ENCODE results near the gene ZFP28. TPM values are rescaled to one million over a fixed set of nuclear protein-coding genes. Genes with fewer than 3 reads are reported as not detected.

ZFP28 gene
- total RNA-seq, 1 experiment from 2014 or later, result 2.7 TPM

DNA sequence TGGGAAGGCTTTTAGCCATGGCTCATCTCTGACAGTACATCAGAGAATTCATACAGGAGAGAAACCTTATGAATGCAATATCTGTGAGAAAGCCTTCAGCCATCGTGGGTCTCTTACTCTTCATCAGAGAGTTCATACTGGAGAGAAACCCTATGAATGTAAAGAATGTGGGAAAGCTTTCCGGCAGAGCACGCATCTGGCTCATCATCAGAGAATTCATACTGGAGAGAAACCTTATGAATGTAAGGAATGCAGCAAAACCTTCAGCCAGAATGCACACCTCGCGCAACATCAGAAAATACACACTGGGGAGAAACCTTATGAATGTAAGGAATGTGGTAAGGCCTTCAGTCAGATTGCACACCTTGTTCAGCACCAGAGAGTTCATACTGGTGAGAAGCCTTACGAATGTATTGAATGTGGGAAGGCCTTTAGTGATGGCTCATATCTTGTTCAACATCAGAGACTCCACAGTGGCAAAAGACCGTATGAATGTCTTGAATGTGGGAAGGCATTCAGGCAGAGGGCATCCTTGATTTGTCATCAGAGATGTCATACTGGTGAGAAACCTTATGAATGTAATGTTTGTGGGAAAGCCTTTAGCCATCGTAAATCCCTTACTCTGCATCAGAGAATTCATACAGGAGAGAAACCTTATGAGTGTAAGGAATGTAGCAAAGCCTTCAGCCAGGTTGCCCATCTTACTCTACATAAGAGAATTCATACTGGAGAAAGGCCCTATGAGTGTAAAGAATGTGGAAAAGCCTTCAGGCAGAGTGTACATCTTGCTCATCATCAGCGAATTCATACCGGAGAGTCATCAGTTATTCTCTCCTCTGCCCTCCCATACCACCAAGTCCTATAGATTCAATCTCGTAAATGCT is 39.2 kb downstream of the ZFP28 start:
- in situ Hi-C loops (cut with HindIII; ENCODE audit: low pct_unique_long_range_greater_than_20kb, low sequenced_read_pairs), result no loop called here
- DNase-seq (ENCODE audit: low read depth, low spot score), result no peak

DNA sequence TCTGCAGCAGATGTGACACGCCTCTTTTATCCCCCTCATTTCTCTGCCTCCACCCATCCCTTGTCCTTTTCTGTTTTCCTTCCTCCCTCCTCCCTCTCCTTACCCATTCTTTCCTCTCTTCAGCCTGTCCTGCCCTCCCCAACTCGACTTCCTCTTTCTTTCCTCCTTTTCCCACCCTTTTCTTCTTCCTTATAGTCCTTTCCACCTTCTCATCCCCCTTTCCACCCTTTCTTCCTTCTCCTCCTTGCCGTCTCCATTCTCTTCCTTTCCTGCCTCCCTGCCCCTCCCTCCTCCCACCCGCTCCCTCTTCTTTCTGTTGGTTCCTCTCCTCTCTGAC is 55.7 kb downstream of the ZFP28 start:
- in situ Hi-C loops (cut with HindIII; ENCODE audit: low pct_unique_long_range_greater_than_20kb, low sequenced_read_pairs), result no loop called here
- DNase-seq (ENCODE audit: low read depth, low spot score), result no peak

DNA sequence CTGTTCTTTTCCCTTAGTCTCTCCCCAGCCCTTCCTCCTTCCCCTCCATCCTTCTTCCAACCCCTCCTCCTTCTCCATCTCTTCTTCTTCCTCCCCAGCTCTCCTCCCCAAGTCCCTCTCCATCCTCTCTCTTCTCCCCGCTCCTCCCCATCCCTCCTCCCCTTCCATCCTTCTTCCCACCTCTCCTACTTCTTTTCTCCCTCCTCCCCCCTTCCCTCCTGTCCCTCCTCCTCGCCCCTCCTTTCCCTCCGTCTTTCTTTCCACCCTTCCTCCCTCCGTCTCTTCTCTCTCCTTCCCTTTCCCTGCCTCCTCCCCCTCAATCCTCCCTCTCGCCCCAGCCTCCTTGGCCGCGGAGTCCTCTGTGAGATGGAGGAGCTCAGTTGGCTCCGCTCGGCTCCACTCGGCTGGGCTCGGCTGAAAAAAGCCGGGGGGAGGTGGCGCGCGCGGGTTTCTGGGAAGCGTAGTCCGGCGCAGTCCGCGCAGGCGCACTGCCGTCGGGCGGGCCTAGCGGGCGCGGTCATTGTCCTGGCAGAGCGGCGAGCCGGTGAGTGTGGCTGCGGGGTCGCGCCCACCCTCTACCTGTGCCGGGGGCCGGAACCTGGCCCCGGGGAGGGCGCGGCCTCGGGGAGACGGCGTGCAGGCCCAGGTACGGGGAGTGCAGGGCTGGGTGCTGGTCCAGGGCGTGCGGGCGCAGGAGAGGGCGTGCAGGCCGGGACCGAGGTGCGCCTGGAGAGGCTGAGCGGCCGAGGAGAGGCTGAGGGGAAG is 56.2 kb downstream of the ZFP28 start, which contains the start of gene ZNF71:
Gene ZNF71, plus strand, starts transcription at position 520 of the 765 bp plus-strand sequence. CDS start 6,257 bp downstream, outside the sequence.
- peak; percentile 80 for DNase-seq (ENCODE audit: low read depth, low spot score)

DNA sequence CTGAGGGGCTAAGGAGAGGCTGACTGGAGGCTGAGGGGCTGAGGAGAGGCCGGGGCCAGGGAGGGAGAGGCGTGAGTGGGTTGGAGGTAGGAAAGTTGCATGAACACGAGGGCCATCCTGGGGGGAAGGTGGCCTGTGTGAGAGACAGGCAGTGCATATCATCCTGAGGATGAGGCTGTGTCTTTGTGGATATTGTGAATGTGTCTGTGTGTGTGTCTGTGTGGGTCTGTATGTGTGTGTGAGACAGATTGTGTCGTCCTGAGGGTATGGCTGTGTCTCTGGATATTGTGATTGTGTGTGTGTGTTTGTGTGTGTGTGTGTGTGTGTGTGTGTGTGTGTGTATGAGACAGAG is 56.8 kb downstream of the ZFP28 start:
- DNase-seq (ENCODE audit: low read depth, low spot score), result no peak
- in situ Hi-C loops (cut with HindIII; ENCODE audit: low pct_unique_long_range_greater_than_20kb, low sequenced_read_pairs), result no loop called here

More for the DNA sequence above, 56.2 kb downstream of the ZFP28 start, which contains the start of gene ZNF71:
- in situ Hi-C loops (cut with HindIII; ENCODE audit: low pct_unique_long_range_greater_than_20kb, low sequenced_read_pairs), result no loop called here

DNA sequence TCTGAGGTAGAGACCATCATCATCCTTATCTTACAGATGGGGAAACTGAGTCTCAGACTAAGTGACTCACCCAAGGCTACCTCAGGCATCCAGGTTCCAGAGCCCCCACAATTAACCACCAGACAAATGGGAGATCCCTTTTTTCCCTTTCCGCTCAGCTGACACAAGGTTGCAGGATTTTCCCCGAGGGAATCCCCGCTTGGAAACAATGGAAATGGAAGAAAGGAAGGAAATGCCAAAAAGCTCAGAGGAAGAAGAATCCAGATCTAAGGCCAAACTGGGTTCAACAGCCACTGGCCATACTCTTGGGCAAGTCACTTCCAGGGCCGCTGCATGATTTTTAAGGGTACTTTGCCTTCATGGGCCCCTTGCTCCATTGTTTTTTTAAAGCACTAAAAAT is 57.9 kb downstream of the ZFP28 start:
- in situ Hi-C loops (cut with HindIII; ENCODE audit: low pct_unique_long_range_greater_than_20kb, low sequenced_read_pairs), result no loop called here

DNA sequence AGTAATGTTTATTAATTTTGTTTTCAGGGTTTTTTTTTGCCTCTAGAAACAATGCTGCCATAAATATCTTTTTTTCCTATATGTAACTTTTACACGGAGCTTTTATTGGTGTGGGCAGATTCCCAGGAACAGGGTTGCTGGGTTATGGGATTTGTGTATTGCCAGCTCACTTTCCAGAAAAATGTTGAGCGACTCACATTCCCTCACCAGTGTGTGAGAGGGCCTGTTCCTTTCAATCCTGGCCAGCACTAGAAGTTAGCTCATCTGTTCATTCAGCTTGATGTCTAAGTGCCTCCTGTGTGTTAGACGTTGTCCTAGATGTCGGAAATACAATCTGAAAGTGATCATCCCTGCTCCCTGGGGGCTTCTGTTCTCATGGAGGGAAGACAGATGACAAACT is 58.9 kb downstream of the ZFP28 start:
- in situ Hi-C loops (cut with HindIII; ENCODE audit: low pct_unique_long_range_greater_than_20kb, low sequenced_read_pairs), result no loop called here
- no peak for DNase-seq (ENCODE audit: low read depth, low spot score)

More for the DNA sequence above, 57.9 kb downstream of the ZFP28 start:
- no peak for DNase-seq (ENCODE audit: low read depth, low spot score)

DNA sequence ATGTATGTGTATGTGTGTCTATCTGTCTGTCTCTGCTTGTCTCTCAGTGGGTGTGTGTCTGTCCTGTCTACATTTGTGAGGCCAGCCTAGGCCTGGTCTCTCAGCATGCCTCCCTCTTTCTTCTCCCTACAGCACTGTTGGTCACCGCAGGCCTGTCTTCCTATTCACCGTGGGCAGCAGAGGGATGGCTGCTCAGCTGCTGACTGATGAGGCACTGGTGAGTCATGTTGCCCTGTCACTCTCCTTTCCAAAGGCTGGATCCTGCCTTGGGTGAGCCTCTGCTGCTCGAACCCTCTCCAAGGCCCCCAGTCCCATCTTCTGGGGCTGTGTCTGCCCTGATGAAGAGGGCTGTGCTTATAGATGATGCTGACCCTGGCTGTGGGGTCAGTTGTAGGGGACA is 62.6 kb downstream of the ZFP28 start:
- in situ Hi-C loops (cut with HindIII; ENCODE audit: low pct_unique_long_range_greater_than_20kb, low sequenced_read_pairs), result no loop called here
- no peak for DNase-seq (ENCODE audit: low read depth, low spot score)

DNA sequence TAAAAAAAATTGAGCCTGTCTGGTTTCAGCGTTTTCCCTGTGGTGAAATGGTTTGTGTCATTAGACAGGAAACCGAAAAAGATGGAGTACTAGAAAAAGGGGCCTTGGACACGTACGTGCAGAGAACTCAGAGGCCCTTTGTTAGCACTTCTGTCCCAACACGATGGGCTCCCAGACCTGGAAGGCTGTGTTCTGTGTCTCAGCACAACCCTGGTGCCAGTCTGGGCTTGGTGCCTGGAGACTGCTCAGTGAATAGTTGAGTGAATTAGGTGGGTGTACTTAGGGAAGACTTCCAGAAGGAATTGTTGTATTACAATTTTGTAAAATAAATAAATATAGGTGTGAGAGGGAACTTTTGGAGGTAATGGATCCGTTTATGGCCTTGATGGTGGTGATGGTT is 65.1 kb downstream of the ZFP28 start:
- in situ Hi-C loops (cut with HindIII; ENCODE audit: low pct_unique_long_range_greater_than_20kb, low sequenced_read_pairs), result no loop called here
- DNase-seq (ENCODE audit: low read depth, low spot score), result no peak

Other genes with a start within 250 kb of the ZFP28 start
- 5.4 TPM in 2 replicates for gene ZSCAN5A, start 224.1 kb upstream of the ZFP28 start, total RNA-seq (2014; rRNA removed; shearing (Covaris generic))
- 0.77 and 1.6 TPM in 2 replicates for gene ZNF582, start 145.4 kb upstream of the ZFP28 start, total RNA-seq (2014; rRNA removed; shearing (Covaris generic))
- 1.2 and 2.3 TPM in 2 replicates for gene ZNF583, start 134.6 kb upstream of the ZFP28 start, total RNA-seq (2014; rRNA removed; shearing (Covaris generic))
- 2.5 and 4.1 TPM in 2 replicates for gene ZNF667, start 61.6 kb upstream of the ZFP28 start, total RNA-seq (2014; rRNA removed; shearing (Covaris generic))
- 0.88 and 1.0 TPM in 2 replicates for gene ZNF471, start 31.1 kb upstream of the ZFP28 start, total RNA-seq (2014; rRNA removed; shearing (Covaris generic))
- 3.4 and 4.4 TPM in 2 replicates for gene ZNF470, start 28.5 kb downstream of the ZFP28 start, total RNA-seq (2014; rRNA removed; shearing (Covaris generic))
- gene ZNF71, start 56.4 kb downstream of the ZFP28 start, total RNA-seq (2014; rRNA removed; shearing (Covaris generic)), result 5.8 and 8.8 TPM in 2 replicates
- gene SMIM17, start 104.2 kb downstream of the ZFP28 start, total RNA-seq (2014; rRNA removed; shearing (Covaris generic)), result not detected in 2 replicates
- gene ZNF835, start 132.8 kb downstream of the ZFP28 start, total RNA-seq (2014; rRNA removed; shearing (Covaris generic)), result 0.08 TPM in 1 of 2 replicates, not detected in the other